Activated CD4-positive, alpha-beta memory T cell treated with anti-CD3 and anti-CD28 coated beads for 36 hours (primary cell): ENCODE results near the gene IFNE. TPM values are rescaled to one million over a fixed set of nuclear protein-coding genes. Genes with fewer than 3 reads are reported as not detected.

Source experiments
- CTCF ChIA-PET: fragments of 350-600 bp; sonication (Branson Sonifier 250); formaldehyde crosslinking; loops from one replicate; lab custom pipeline; 2021; ENCODE audit warnings: antibody characterized with exemption, inconsistent platforms; lab: Charles Lee
- POLR2A ChIA-PET: fragments of 350-600 bp; sonication (Branson Sonifier 250); formaldehyde crosslinking; loops from one replicate; lab custom pipeline; 2021; ENCODE audit warnings: antibody characterized with exemption; lab: Charles Lee
- DNase-seq: peaks from one replicate; pipeline ENCODE4 v3.0.0-alpha.2; 2020
- H3K27ac Mint-ChIP-seq: one replicate; pipeline ENCODE4 v1.8.0; 2021; ENCODE audit warnings: mixed read lengths
- H3K27me3 Mint-ChIP-seq: one replicate; pipeline ENCODE4 v1.8.0; 2021; ENCODE audit warnings: mixed read lengths
- H3K36me3 Mint-ChIP-seq: one replicate; pipeline ENCODE4 v1.8.0; 2021; ENCODE audit warnings: mixed read lengths
- H3K4me1 Mint-ChIP-seq: one replicate; pipeline ENCODE4 v1.8.0; 2021; ENCODE audit warnings: low read depth, mixed read lengths
- H3K4me3 Mint-ChIP-seq: one replicate; pipeline ENCODE4 v1.8.0; 2021; ENCODE audit warnings: mild to moderate bottlenecking, mixed read lengths
- H3K9me3 Mint-ChIP-seq: one replicate; pipeline ENCODE4 v1.8.0; 2021; ENCODE audit warnings: mixed read lengths
- intact Hi-C: fragments of 100-400 bp; cut with micrococcal nuclease; formaldehyde crosslinking; loops from one replicate; pipeline ENCODE4 v1.15.1; 2023
- total RNA-seq, 2 experiments: library from RNA; stranded (reverse); gene quantifications; one replicate each; pipeline ENCODE4 v1.2.3, GENCODE V29; 2021

IFNE gene
- total RNA-seq, 2 experiments from 2014 or later, result not detected

DNA sequence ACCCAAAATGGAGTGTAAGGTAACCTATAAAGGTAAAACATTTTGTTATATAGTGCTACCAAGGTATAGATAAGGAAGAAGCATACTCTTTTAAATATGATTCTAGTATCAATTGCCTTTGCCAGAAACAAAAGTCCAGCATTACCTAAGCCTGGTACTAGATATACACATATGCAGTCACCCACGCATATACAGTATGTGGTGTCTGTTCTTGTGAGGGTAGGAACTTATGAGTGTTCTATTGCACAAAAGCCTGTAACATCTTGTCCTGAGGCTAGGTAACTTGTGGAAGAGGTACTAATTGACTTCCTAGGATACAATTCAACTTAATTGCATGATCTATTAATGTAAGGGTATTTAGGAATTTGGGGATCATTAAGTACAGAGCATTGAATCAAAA is 31.3 kb upstream of the IFNE start:
- H3K4me3 Mint-ChIP-seq, result no peak overlapping the region
- no peaks in the 10 kb centered on the region for H3K36me3 Mint-ChIP-seq
- no peaks in the 10 kb centered on the region for H3K4me1 Mint-ChIP-seq
- no peaks in the 10 kb centered on the region for H3K9me3 Mint-ChIP-seq
- intact Hi-C loops, result no loop called here
- no peaks in the 10 kb centered on the region for H3K27me3 Mint-ChIP-seq
- no peak for DNase-seq
- POLR2A ChIA-PET, result no interaction called here
- CTCF ChIA-PET, result interaction anchor here (0.7 kb wide), 1 partner anchor 71 kb away, joined by 3 read pairs; no protein-coding TSS in a partner anchor
- H3K27ac Mint-ChIP-seq, result no peak overlapping the region

- Mint-ChIP-seq H3K27ac (no peak overlapping the region), H3K4me3 (no peak overlapping the region), H3K9me3 (no peaks in the 10 kb centered on the region), H3K27me3 (peaks cover 2% of the 10 kb centered on the region), H3K4me1 (peaks cover 8% of the 10 kb centered on the region), H3K36me3 (no peaks in the 10 kb centered on the region)
- ChIA-PET CTCF (interaction anchor here (0.8 to 1.4 kb wide), 2 partner anchors 14 to 49 kb away, joined by 3 read pairs; no protein-coding TSS in a partner anchor), POLR2A (no interaction called here)
- intact Hi-C loops, result no loop called here
- DNase-seq, result no peak
Measured at GRCh38 chr9:21510806-21511205, 28.7 kb upstream of the IFNE start.

DNA sequence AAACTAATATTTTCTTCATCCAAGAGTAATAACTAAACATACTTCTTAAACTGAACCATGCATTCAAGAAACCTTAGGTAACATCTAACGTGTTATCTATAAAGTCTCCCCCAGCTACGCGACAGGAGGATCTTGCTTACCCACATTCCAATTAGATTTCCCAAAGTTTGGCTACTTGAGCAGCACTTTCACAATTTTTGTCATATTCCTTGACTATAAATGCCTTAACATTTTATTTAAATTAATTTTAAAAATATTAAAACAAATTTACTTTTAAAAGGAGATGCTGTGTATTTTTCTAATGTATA is 25.3 kb upstream of the IFNE start:
- DNase-seq, result no peak
- Mint-ChIP-seq H3K9me3 (no peaks in the 10 kb centered on the region), H3K27me3 (peaks cover 4% of the 10 kb centered on the region), H3K36me3 (no peaks in the 10 kb centered on the region), H3K27ac (no peak overlapping the region), H3K4me1 (peaks cover 8% of the 10 kb centered on the region), H3K4me3 (no peak overlapping the region)
- CTCF ChIA-PET, result no interaction called here
- POLR2A ChIA-PET, result no interaction called here
- intact Hi-C loops, result loop anchor here (10.0 kb wide), 1 partner anchor 47 kb away; no protein-coding TSS in a partner anchor

DNA sequence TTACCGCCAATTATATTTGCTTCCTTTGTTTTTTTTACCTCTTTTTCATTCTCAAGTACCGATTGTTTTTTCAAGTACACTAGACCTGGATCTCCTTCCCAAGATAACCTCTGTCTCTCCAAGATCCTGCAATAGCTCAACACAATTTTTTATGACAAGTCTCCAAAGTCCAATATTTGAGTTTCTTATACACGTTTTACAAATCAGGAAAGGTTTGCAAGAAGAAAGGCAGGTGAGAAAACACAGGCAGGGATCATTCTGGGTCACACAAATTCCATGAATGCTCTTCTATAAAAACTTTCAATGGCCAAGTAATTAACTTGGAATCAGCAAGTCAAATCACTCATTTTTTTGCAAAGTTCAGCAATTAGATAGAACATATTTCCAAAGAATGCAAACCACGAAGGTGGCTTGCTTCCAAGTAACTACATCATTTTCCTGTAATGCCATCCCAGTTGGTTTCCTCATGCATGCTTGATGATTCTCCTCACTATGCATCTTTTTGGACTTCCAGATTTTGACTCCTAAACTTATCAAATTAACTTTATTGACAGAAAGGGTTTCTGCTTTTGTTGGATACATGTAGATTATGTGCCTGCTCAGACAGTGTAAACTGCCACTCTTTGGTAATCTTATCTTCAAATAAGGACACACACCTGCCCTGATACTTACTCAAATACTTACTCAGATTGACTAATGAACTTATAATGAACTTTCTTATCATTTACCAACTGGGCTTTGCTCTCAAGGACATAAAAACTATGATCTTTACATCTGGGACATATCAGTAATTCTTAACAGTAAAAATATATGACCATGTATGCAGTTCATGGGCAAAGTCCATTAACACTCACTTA is 24.7 kb upstream of the IFNE start:
- DNase-seq, result no peak
- Mint-ChIP-seq H3K27ac (no peak overlapping the region), H3K9me3 (no peaks in the 10 kb centered on the region), H3K27me3 (peaks cover 4% of the 10 kb centered on the region), H3K4me1 (peaks cover 8% of the 10 kb centered on the region), H3K36me3 (no peaks in the 10 kb centered on the region), H3K4me3 (no peak overlapping the region)
- ChIA-PET POLR2A (no interaction called here), CTCF (no interaction called here)
- intact Hi-C loops, result loop anchor here (10.0 kb wide), 1 partner anchor 48 kb away; no protein-coding TSS in a partner anchor

DNA sequence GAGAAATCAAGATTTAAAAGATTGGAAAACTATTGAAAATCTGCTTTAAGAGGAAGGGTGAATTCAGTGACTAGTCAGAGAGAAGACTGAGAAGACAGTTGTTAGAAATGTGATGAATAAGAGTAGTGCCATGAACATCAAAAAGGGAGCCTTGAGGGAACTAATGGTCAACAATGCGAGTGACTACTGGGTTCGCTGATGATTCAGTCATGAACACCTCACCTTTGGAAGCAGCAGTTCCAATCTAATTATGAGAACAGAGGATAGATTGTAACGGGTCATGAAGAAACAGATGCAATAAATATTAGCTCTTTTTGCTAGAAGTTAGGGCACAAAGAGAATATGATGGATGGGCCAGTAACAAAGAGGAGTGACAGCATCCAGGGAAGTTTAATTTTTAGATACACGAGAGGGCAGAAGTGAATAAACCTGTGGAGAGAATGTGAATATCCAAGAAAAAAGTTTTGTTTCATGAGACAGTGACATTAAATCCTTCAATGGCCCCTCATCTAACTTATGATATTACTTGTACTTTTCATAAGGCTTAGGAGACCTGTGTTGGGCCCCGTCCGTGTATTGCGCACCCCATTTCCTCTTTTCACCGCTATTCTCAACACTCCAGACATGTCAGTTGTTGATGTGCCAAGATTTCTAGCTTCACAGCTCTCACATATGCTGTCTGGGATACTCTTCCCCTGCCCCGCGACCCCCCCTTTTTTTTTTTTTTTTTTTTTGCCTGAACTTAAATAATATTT is 23.5 kb upstream of the IFNE start:
- Mint-ChIP-seq H3K4me1 (peaks cover 8% of the 10 kb centered on the region), H3K27ac (no peak overlapping the region), H3K36me3 (no peaks in the 10 kb centered on the region), H3K27me3 (peaks cover 4% of the 10 kb centered on the region), H3K9me3 (no peaks in the 10 kb centered on the region), H3K4me3 (no peak overlapping the region)
- intact Hi-C loops, result loop anchor here (10.0 kb wide), 1 partner anchor 49 kb away; no protein-coding TSS in a partner anchor
- CTCF ChIA-PET, result interaction anchor here (1.2 kb wide), 1 partner anchor 203 kb away, joined by 3 read pairs; no protein-coding TSS in a partner anchor
- DNase-seq, result no peak
- POLR2A ChIA-PET, result no interaction called here

- POLR2A ChIA-PET, result interaction anchor here (1.0 kb wide), 1 partner anchor 55 kb away, joined by 4 read pairs; no protein-coding TSS in a partner anchor
- CTCF ChIA-PET, result interaction anchor here (1.2 kb wide), 1 partner anchor 204 kb away, joined by 3 read pairs; no protein-coding TSS in a partner anchor
- no peaks in the 10 kb centered on the region for H3K36me3 Mint-ChIP-seq
- H3K9me3 Mint-ChIP-seq, result no peaks in the 10 kb centered on the region
- H3K27me3 Mint-ChIP-seq, result peaks cover 5% of the 10 kb centered on the region
- peaks cover 8% of the 10 kb centered on the region for H3K4me1 Mint-ChIP-seq
- no peak for DNase-seq
- no peak overlapping the region for H3K27ac Mint-ChIP-seq
- intact Hi-C loops, result loop anchor here (10.0 kb wide), 1 partner anchor 50 kb away; no protein-coding TSS in a partner anchor
- no peak overlapping the region for H3K4me3 Mint-ChIP-seq
Measured at GRCh38 chr9:21504894-21505293, 22.8 kb upstream of the IFNE start.

- POLR2A ChIA-PET, result interaction anchor here (1.0 kb wide), 1 partner anchor 56 kb away, joined by 4 read pairs; no protein-coding TSS in a partner anchor
- intact Hi-C loops, result loop anchor here (10.0 kb wide), 1 partner anchor 51 kb away; no protein-coding TSS in a partner anchor
- Mint-ChIP-seq H3K4me3 (no peak overlapping the region), H3K4me1 (peaks cover 8% of the 10 kb centered on the region), H3K27ac (no peak overlapping the region), H3K27me3 (peaks cover 5% of the 10 kb centered on the region), H3K9me3 (no peaks in the 10 kb centered on the region), H3K36me3 (no peaks in the 10 kb centered on the region)
- CTCF ChIA-PET, result no interaction called here
- DNase-seq, result no peak
Measured at GRCh38 chr9:21504113-21504512, 22.0 kb upstream of the IFNE start.

GRCh38 chr9:21502586-21502985 is 20.5 kb upstream of the IFNE start:
- no peak overlapping the region for H3K4me3 Mint-ChIP-seq

DNA sequence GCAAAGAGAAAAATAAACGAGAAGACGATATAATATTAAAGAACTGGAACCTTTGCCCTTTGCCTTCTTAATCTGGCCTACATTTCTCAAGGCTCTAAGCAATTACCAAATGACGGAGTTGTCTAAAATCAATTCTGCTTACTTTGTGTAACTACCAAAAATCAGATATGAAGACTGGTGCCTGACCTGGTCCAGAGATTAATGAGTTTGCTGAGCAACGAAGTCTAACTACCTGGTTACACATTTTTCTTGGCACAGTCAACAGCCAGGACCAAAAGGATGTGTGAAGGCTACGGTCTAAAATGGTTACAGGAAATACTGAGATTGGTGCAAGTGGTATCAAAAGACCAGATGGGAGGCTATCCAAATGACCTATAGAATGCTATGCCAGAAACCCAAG is 17.8 kb upstream of the IFNE start:
- no peaks in the 10 kb centered on the region for H3K9me3 Mint-ChIP-seq
- H3K36me3 Mint-ChIP-seq, result no peaks in the 10 kb centered on the region
- no peaks in the 10 kb centered on the region for H3K4me1 Mint-ChIP-seq
- ChIA-PET POLR2A (no interaction called here), CTCF (no interaction called here)
- DNase-seq, result no peak
- intact Hi-C loops, result loop anchor here (10.0 kb wide), 1 partner anchor 55 kb away; no protein-coding TSS in a partner anchor
- H3K4me3 Mint-ChIP-seq, result no peak overlapping the region
- H3K27ac Mint-ChIP-seq, result no peak overlapping the region
- H3K27me3 Mint-ChIP-seq, result peaks cover 3% of the 10 kb centered on the region

More at GRCh38 chr9:21502586-21502985, 20.5 kb upstream of the IFNE start:
- no peaks in the 10 kb centered on the region for H3K9me3 Mint-ChIP-seq
- ChIA-PET CTCF (no interaction called here), POLR2A (no interaction called here)
- no peaks in the 10 kb centered on the region for H3K36me3 Mint-ChIP-seq
- DNase-seq, result no peak
- no peak overlapping the region for H3K27ac Mint-ChIP-seq
- peaks cover 8% of the 10 kb centered on the region for H3K4me1 Mint-ChIP-seq
- intact Hi-C loops, result loop anchor here (10.0 kb wide), 1 partner anchor 52 kb away; no protein-coding TSS in a partner anchor
- peaks cover 5% of the 10 kb centered on the region for H3K27me3 Mint-ChIP-seq

DNA sequence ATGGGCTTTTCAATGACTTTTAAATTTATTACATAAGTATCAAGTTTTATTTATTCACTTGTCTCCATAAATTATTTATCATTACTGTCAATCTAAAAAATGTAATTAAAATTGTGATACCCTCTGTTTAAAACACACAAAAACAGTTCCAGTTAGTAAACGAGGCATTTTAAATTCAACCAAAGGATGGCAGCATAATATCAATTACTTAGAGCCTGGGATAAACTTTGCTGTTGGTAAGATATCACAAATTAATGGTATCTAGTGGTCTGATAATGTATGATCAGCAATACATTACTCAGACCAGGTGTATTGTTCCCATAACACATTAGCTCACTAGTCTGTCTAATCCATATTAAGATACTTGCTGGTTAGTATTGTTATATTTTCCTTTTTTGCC is 9.6 kb upstream of the IFNE start:
- intact Hi-C loops, result no loop called here
- no peak overlapping the region for H3K4me3 Mint-ChIP-seq
- no peaks in the 10 kb centered on the region for H3K9me3 Mint-ChIP-seq
- H3K27ac Mint-ChIP-seq, result no peak overlapping the region
- no peak for DNase-seq
- POLR2A ChIA-PET, result no interaction called here
- CTCF ChIA-PET, result interaction anchor here (1.4 to 1.7 kb wide), 2 partner anchors 296 to 299 kb away, joined by 3 to 6 read pairs; no protein-coding TSS in a partner anchor
- no peaks in the 10 kb centered on the region for H3K36me3 Mint-ChIP-seq
- H3K27me3 Mint-ChIP-seq, result peaks cover 5% of the 10 kb centered on the region
- no peaks in the 10 kb centered on the region for H3K4me1 Mint-ChIP-seq

- POLR2A ChIA-PET, result no interaction called here
- Mint-ChIP-seq H3K4me1 (no peaks in the 10 kb centered on the region), H3K27me3 (peaks cover 2% of the 10 kb centered on the region)
Measured at GRCh38 chr9:21481470-21482056, 550 bp downstream of the IFNE start.

More at GRCh38 chr9:21481470-21482056, 550 bp downstream of the IFNE start:
- DNase-seq, result no peak
- peaks cover 13% of the 10 kb centered on the region for H3K9me3 Mint-ChIP-seq
- no peak overlapping the region for H3K27ac Mint-ChIP-seq
- intact Hi-C loops, result no loop called here
- no peaks in the 10 kb centered on the region for H3K36me3 Mint-ChIP-seq
- CTCF ChIA-PET, result no interaction called here
- no peak overlapping the region for H3K4me3 Mint-ChIP-seq
